GM21529 (cell line): ENCODE results near the gene MORC3.
"Not testable (repeated sequence)": the region's sequence is repeated elsewhere in the genome, so short reads cannot be mapped to it uniquely, and the experiment has no call there.

Experiments used
- ATAC-seq: cut with Tn5 transposase; IDR thresholded peaks from one replicate; pipeline ENCODE4 v1.9.1; 2021; ENCODE audit not compliant: unreplicated experiment

MORC3 gene, protein sequence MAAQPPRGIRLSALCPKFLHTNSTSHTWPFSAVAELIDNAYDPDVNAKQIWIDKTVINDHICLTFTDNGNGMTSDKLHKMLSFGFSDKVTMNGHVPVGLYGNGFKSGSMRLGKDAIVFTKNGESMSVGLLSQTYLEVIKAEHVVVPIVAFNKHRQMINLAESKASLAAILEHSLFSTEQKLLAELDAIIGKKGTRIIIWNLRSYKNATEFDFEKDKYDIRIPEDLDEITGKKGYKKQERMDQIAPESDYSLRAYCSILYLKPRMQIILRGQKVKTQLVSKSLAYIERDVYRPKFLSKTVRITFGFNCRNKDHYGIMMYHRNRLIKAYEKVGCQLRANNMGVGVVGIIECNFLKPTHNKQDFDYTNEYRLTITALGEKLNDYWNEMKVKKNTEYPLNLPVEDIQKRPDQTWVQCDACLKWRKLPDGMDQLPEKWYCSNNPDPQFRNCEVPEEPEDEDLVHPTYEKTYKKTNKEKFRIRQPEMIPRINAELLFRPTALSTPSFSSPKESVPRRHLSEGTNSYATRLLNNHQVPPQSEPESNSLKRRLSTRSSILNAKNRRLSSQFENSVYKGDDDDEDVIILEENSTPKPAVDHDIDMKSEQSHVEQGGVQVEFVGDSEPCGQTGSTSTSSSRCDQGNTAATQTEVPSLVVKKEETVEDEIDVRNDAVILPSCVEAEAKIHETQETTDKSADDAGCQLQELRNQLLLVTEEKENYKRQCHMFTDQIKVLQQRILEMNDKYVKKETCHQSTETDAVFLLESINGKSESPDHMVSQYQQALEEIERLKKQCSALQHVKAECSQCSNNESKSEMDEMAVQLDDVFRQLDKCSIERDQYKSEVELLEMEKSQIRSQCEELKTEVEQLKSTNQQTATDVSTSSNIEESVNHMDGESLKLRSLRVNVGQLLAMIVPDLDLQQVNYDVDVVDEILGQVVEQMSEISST

DNA sequence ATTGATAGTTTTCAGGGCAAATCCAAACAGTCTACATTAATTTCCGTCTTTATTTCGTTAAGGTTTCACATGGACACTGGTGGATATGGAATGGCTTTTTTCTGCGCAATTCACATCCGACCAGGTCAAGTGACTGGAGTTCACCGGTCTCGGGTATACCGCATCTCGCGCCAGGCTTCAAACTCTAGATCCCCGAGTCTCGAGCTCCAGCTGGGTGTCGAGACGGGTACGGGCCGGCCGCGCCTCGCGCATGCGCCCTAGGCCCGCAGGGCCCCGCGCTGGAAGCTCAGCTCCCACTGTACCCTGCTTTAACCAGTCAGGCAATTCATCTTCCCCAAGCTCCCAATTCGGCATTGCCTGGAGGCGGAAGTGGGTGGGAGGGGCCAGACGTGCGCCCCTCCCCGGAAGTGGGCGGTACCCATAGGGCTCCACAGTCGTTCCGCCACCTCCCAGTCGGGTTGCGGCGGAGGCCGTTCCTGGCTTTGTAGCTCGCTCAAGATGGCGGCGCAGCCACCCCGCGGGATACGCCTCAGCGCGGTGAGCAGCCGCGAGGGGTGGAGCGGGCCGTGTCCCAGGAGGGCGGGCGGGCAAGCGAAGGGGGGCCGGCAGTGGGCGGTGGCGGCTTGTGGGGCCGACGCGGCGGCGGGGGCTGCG, at the start of gene MORC3:
TSS of gene MORC3 (plus strand) at position 431 of the 654 bp plus-strand sequence. CDS start at position 499, 68 bp downstream.
- ATAC-seq, result peak; percentile 88

DNA sequence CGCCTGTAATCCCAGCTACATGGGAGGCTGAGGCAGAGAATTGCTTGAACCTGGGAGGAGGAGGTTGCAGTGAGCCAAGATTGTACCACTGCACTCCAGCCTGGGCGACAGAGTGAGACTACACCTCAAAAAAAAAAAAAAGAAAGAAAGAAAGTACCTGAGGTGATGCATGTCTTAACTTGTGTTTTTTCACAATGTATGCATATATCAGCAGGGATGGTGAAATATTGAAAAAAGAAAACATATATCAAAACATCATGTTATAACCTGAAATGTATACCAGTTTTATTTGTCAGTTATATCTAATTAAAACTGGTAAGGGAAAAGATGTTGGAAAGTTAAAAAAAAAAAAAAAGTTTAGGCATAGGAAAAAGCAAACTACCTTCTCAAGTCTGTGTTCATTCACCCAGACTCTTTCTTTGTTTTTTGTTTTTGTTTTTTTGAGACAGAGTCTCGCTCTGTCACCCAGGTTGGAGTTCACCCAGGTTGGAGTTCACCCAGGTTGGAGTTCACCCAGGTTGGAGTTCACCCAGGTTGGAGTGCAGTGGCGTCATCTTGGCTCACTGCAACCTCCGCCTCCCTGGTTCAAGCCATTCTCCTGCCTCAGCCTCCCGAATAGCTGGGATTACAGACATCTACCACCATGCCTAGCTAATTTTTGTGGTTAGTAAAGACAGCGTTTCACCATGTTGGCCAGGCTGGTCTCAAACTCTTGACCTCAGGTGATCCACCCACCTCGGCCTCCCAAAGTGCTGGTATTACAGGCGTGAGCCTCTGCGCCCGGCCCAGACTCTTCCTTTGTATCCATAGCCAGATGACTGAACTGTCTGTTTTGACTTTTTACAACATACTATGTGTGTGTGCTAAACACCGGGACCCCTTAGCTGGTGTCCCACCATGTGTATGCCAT, 49.0 kb upstream of the MORC3 start:
- not testable (repeated sequence) for ATAC-seq

DNA sequence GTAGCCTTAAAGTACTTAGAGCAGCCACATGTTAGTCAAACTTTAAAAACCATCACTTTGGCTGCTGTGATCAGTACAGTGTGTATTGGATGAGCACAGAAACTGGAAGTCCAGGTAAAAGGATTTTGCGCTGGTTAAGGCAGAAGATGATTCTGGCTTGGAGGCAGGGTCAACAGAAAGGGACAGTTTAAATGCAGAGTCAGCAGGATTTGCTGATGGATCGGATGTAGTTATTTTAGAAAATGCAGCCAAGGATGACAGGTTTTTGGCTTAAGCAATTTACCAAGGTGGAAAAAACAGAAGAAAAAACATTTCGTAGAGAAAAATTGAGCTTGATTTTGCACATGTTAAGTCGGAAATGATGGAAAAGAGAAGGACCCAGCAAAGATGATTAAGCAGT, 45.9 kb upstream of the MORC3 start:
- ATAC-seq, result no peak

DNA sequence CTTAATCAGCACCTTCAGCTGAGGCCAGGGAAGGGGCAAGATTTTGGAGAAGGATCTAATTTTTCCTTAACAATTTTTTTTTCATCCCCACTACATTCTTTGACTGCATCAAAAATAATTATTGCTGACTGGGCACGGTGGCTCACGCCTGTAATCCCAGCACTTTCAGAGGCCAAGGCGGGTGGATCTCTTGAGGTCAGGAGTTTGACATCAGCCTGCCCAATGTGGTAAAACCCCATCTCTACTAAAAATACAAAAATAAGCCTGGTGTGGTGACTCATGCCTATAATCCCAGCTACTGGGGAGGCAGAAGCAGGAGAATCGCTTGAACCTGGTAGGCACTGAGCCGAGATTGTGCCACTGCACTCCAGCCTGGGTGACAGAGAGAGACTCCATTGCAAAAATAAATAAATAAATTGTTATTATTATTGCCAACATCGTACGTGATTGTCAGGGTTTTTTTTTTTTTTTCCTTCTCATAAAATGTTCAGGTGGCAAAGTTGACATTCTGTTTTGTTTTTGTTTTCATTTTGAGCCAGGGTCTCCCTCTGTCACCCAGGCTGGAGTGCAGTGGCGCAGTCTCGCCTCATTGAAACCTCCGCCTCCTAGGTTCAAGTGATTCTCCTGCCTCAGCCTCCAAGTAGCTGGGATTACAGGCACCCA, 37.3 kb upstream of the MORC3 start:
- no peak for ATAC-seq

DNA sequence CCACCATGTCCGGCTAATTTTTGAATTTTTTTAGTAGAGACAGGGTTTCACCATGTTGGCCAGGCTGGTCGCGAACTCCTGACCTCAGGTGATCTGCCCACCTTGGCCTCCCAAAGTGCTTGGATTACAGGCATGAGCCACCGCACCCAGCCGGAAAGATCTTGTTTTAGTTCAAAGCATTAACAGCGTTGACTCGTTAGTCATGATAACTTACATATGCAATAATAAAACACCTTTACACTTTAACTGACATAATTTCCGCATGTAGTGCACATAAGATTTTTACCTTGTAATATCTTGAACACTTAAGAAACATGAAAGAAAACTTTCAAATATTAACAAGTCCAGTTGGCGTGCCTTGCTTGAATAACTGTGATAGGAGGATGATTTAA, 36.8 kb upstream of the MORC3 start:
- ATAC-seq, result not testable (repeated sequence)

DNA sequence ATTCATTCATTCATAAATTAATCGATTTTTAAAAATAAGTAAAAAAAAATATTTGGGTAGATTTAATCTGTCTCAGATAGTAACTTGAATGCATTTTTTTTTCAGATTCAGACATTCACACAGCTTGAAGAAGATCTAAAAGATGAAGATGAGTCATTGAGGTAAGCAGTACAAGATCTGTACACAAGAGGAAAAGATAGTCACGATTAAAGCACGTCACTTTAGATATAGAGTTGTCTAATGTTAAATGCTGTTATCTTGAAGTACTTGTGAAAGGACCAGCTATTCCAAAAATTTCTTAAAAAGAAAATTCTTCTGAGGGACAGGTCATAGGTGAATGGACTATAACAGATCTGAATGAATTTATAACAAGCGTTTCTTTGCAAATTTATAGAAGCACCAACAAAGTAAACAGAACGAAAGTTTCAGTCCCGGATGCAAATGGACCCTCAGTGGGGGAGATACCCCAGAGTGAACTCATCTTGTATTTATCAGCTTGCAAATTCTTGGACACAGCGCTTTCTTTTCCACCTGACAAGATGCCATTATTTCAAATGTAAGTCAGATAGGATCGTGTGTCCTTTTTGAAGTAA, 31.2 kb upstream of the MORC3 start:
- no peak for ATAC-seq

DNA sequence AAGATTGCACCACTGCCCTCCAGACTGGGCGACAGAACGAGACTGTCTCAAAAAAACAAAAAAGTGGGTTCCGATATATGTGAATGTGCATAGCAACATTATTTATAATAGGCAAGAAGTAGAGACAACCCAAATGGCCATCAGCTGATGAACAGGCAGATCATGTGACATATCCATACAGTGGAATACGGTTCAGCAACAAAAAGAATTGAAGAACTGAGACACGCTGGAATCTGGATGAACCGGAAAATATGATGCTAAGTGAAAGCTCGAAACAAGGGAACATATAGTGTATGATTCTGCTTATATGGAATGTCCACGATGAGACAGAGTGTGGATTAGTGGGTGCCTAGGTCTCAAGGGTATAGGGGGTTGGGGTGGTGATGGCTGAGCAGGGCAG, 28.5 kb upstream of the MORC3 start:
- no peak for ATAC-seq

DNA sequence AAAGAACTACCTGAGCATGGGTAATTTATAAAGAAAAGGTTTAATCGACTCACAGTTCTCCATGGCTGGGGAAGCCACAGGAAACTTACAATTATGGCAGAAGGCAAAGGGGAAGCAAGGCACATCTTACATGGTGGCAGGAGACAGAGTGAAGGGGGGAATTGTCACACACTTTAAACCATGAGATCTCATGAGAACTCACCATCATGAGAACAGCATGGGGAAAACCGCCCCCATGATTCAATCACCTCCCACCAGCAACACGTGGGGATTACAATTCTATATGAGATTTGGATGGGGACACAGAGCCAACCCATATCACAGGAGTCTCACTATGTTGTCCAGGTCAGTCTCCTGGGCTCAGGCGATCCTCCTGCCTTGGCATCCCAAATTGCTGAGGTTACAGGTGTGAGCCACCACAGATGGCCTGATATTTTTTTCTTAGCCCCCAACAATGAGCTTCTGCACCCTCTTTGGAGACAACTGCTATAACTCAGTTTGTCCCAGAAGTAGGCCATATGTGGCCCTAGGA, 22.5 kb upstream of the MORC3 start:
- ATAC-seq, result no peak

DNA sequence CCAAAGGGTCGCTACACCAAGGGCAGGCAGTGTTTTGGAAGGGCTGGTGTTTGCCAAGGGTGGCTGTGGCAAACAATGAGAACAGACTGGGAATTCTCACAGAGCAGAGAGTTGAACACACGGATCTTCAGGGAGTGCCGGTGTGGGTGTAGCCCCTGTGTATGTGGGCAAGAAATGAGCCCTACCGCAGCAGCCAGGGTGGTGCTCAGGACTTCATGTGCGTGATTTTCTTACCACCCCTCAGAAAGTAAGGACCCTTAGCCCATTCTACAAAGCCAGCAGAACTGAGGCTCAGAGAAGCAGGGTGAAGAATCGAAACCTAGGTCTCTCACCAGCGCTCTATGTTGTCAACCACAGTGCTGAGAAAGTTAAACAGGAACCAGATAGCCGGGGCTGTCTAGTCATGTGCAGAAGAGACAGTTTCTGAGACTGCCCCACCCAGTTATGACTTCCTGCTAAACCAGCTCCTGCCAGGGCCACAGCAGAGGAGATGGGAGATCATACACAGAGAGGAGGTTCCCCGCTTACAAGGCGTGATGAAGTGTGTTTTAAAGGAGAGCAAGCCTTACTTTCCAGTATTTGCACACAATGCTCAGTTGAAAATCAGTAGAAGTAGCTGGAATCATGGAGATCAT, 21.9 kb upstream of the MORC3 start:
- peak; percentile 98 for ATAC-seq

DNA sequence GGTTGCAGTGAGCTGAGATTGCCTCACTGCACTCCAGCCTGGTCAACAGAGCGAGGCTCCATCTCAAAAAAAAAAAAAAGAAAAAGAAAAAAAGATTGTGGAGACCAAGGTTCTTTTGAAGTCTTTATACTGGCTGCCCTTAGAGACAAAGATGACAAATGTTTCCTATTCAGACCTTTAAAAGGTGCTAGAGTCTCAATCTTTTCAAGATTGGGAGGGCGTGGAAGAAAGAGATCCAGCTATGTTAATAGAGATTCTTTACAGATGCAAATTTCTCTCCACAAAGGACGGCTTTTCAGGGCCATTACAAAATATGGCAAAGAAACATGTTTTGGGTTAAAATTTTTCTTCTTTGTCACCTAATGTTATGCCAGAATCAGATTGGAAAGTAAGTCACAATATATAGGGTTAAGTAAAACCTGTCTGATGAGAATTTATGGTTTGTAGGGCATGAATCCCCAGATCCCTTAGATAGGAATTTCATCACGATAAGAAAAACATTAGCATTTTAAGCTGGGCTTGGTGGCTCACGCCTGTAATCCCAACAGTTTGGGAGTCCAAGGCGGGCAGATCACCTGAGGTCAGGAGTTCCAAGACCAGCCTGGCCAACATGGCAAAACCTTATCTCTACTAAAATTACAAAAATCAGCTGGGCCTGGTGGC, 13.0 kb upstream of the MORC3 start:
- ATAC-seq, result no peak

DNA sequence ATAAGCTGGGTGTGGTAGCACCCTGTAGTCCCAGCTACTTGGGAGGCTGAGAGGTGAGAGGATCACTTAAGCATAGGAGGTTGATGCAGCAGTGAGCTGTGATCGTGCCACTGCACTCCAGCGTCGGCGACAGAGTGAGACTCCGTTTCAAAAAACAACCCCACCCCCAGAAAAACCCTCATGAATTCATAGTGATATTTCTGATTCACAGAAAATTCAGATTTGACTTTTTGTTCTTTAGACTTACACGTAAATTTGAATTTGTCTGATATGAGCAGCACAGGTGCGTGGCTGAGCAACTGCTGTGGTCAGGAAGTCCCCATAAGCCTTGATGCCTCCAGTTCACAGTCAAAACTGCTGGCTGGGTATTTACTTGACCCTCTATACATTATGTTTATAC, 10.0 kb upstream of the MORC3 start:
- ATAC-seq, result peak; percentile 82

DNA sequence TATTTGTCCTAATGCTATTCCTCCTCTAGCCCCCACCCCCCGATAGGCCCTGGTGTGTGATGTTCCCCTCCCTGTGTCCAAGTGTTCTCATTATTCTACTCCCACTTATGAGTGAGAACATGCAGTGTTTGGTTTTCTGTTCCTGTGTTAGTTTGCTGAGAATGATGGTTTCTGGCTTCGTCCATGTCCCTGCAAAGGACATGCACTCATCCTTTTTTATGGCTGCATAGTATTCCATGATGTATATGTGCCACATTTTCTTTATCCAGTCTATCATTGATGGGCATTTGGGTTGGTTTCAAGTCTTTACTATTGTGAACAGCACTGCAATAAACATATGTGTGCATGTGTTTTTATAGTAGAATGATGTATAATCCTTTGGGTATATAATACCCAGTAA, 6.6 kb upstream of the MORC3 start:
- not testable (repeated sequence) for ATAC-seq

DNA sequence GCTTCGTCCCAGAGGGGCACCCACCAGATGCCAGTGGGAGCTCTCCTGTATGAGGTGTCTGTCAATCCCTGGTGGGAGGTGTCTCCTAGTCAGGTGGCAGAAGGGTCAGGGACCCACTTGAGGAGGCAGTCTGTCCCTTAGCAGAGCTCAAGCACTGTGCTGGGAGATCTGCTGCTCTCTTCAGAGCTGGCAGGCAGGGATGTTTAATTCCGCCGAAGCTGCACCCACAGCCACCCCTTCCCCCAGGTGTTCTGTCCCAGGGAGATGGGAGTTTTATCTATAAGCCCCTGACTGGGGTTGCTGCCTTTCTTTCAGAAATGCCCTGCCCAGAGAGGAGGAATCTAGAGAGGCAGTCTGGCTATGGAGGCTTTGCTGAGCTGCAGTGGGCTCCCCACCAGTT, 4.0 kb upstream of the MORC3 start:
- ATAC-seq, result not testable (repeated sequence)

DNA sequence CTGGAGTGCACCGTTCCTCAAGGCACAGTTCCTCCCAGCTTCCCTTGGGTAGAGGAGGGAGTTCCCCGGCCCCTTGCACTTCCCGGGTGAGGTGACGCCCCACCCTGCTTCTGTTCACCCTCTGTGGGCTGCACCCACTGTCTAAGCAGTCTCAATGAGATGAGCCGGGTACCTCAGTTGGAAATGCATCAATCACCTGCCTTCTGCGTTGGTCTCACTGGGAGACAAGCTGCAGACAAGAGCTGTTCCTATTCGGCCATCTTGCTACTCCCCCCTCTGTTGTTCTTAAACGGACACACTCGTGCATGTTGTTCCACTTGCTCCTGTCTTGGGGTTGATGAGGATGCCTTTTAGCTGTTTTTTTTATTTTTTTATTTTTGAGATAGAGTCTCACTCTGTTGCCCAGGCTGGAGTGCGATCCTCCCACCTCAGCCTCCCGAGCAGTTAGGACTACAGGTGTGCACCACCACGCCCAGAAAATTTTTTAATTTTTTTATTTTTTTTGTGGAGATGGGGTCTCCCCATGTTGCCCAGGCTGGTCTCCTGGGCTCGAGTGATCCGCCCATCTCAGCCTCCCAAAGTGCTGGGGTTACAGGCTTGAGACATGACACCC, 3.0 kb upstream of the MORC3 start:
- ATAC-seq, result no peak

DNA sequence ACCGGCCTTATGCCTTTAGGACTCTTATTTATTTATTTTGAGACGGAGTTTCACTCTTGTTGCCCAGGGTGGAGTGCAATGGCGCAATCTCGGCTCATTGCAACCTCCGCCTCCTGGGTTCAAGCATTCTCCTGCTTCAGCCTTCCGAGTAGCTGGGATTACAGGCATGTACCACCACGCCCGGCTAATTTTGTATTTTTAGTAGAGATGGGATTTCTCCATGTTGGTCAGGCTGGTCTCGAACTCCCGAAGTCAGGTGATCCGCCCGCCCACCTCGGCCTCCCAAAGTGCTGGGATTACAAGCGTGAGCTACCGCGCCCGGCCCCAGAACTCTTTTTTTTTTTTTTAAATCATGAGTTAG, 611 bp upstream of the MORC3 start:
- not testable (repeated sequence) for ATAC-seq

DNA sequence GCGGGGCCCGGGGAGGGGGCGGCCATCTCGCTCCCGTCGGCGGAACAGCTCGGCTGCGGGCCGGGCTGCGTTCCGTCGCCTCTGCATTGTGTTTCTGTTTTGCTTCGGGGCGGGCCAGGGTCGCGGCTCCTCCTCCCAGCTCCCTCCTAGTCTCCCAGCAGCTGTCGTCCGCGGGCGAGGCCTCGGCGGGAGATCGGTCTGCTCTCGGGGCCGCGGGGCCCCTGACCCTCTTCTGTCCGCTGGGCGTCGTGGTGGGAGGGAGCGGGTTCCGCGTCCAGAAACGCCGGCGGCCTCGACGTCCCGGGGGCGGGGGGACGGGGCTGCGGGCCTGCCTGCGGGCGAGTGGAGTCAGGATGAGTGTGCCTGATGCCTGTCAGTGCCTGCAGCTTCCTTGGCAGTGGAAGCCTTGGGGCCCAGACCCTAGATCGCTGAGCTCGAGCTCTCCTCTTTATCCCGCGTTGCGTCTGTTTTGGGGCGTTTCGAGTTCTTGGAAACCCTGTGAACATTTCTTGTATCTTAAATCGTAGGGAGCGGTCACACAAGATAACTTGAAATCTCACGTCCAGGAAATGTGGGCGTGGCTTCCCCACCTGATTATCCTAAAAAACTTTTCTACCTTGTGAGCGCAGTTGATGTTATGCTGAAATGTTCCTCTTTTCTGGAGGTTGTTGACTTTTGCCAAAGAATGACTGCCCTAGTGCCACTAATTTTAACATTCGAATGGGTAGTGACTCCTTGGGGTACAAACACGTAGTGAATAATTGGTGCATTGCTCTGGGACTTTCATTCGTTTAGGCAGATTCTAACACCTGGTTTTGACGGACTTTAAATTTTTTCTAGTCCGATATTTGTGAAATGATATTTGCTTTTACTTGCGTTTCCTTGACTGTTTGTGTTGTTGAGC, 676 bp downstream of the MORC3 start:
- peak; percentile 37 for ATAC-seq
